Smooth muscle cell (in vitro differentiated cells): ENCODE measurements around the gene USP6NL. TPM values are rescaled to one million over a fixed set of nuclear protein-coding genes. Genes with fewer than 3 reads are reported as not detected.

Experiments used
- DNase-seq: peaks from one replicate; lab custom pipeline; 2025; ENCODE audit not compliant: unreplicated experiment; lab: John Stamatoyannopoulos, UW
- H2AFZ ChIP-seq: fragments of 200-600 bp; sonication (generic); 2 replicates; pipeline ENCODE4 v1.6.0; 2016; ENCODE audit warnings: antibody characterized with exemption, low read depth, mild to moderate bottlenecking
- H3F3A ChIP-seq: fragments of 200-600 bp; sonication (generic); 2 replicates; pipeline ENCODE4 v1.6.0; 2017; ENCODE audit warnings: antibody characterized with exemption, low read depth
- H3K27ac ChIP-seq: fragments of 200-600 bp; sonication (generic); 2 replicates; pipeline ENCODE4 v1.5.1; 2016; ENCODE audit warnings: low read depth, mild to moderate bottlenecking
- H3K27me3 ChIP-seq: fragments of 200-600 bp; sonication (generic); 2 replicates; pipeline ENCODE4 v1.6.1; 2016; ENCODE audit warnings: low read depth, mild to moderate bottlenecking
- H3K36me3 ChIP-seq: fragments of 200-600 bp; sonication (generic); 2 replicates; pipeline ENCODE4 v1.5.1; 2016; ENCODE audit warnings: low read depth
- H3K4me1 ChIP-seq: fragments of 200-600 bp; sonication (generic); 2 replicates; pipeline ENCODE4 v1.5.1; 2016; ENCODE audit warnings: low read depth
- H3K4me2 ChIP-seq: fragments of 200-600 bp; sonication (generic); 2 replicates; pipeline ENCODE4 v1.6.0; 2016; ENCODE audit warnings: mild to moderate bottlenecking
- H3K4me3 ChIP-seq: fragments of 200-600 bp; sonication (generic); 2 replicates; pipeline ENCODE4 v1.5.1; 2016; ENCODE audit warnings: mild to moderate bottlenecking
- H3K79me2 ChIP-seq: fragments of 200-600 bp; sonication (generic); 2 replicates; pipeline ENCODE4 v1.6.0; 2016; ENCODE audit warnings: low read depth, mild to moderate bottlenecking
- H3K9ac ChIP-seq: fragments of 200-600 bp; sonication (generic); 2 replicates; pipeline ENCODE4 v1.6.0; 2016; ENCODE audit warnings: low read depth
- H3K9me3 ChIP-seq: fragments of 200-600 bp; sonication (generic); replicated peaks from 2 replicates; pipeline ENCODE4 v1.5.1; 2016; ENCODE audit warnings: low read depth
- H4K20me1 ChIP-seq: fragments of 200-600 bp; sonication (generic); 2 replicates; pipeline ENCODE4 v1.6.0; 2016; ENCODE audit warnings: low read depth
- WGBS: methylation state at CpG from one replicate; pipeline ENCODE4 v1.1.7; 2016; ENCODE audit warnings: low lambda C conversion rate; 5-methylcytosine and 5-hydroxymethylcytosine counted together
- polyA plus RNA-seq: library from polyadenylated mRNA; unstranded; fragments of >200 nt; fragmentation: Nextera tagmentation; extraction: Ambion mirVana; gene quantifications from 2 replicates; pipeline ENCODE4 v1.2.1, GENCODE V29; 2016
- total RNA-seq: library from RNA; depleted of rRNA; stranded (reverse); fragments of >200 nt; gene quantifications from 2 replicates; pipeline ENCODE4 v1.2.3, GENCODE V29; 2014
- TF ChIP-seq, protein P1 (sequence below): fragments of 200-600 bp; sonication (generic); IDR thresholded peaks from 2 replicates; pipeline ENCODE4 v1.5.1; 2017; ENCODE audit warnings: borderline replicate concordance, mild to moderate bottlenecking, antibody characterized with exemption; ENCODE audit not compliant: insufficient read depth, poor library complexity, severe bottlenecking

USP6NL gene
- total and polyA plus RNA-seq, 2 experiments from 2014 or later = 12.0 to 32.8 TPM

DNA sequence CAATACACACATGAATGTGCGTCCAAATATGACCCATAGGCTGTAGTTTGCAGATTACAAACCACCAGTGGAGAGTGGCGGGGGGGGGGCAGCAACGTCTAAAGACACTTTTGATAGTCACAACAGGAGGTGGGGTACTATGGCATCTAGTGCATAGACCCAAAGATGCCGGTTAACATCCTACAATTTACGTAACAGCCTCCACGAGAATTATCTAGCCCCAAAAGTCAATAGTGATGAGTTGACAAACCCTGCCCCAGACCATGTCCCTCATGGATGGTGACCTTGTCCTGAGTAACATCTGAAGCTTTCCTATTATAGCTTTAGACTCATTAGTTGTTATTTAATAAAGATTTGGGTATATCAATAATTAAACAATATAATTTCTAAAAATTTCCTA is 31.6 kb downstream of the USP6NL start:
- Histone ChIP-seq H3K36me3 (no peaks in the 10 kb centered on the region), H3F3A (no peaks in the 10 kb centered on the region), H3K9ac (no peak overlapping the region), H3K27ac (no peak overlapping the region), H3K4me2 (no peak overlapping the region), H3K79me2 (peaks cover 94% of the 10 kb centered on the region), H2AFZ (no peak overlapping the region), H4K20me1 (peaks cover 74% of the 10 kb centered on the region), H3K4me1 (peaks cover under 1% of the 10 kb centered on the region), H3K27me3 (no peaks in the 10 kb centered on the region), H3K4me3 (no peak overlapping the region), H3K9me3 (no peaks in the 10 kb centered on the region)
- 87% methylated on average over 6 of the region's 6 CpGs for WGBS
- TF ChIP-seq, protein P1, sequence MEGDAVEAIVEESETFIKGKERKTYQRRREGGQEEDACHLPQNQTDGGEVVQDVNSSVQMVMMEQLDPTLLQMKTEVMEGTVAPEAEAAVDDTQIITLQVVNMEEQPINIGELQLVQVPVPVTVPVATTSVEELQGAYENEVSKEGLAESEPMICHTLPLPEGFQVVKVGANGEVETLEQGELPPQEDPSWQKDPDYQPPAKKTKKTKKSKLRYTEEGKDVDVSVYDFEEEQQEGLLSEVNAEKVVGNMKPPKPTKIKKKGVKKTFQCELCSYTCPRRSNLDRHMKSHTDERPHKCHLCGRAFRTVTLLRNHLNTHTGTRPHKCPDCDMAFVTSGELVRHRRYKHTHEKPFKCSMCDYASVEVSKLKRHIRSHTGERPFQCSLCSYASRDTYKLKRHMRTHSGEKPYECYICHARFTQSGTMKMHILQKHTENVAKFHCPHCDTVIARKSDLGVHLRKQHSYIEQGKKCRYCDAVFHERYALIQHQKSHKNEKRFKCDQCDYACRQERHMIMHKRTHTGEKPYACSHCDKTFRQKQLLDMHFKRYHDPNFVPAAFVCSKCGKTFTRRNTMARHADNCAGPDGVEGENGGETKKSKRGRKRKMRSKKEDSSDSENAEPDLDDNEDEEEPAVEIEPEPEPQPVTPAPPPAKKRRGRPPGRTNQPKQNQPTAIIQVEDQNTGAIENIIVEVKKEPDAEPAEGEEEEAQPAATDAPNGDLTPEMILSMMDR = no peak
- no peak for DNase-seq

DNA sequence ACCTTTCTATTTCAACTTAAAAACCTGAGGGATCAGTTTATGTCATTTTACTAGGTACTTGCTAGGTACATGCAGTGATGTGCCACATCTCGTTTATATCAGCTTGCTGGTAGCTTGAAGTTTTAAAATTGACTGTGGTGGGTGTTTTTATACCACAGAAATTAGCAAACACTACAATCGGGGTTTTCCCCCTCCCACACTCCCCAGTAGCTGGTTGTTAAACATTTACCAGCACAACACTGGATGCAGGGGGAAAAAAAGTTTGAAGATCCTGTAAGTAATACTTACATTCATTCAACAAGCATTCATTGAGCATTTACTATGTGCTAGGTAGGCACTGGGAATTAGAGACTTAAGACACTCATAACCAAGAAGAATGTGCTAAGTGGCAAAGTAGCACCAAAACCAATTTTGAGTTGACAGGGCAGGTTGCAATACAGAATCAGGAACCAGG is 32.6 kb downstream of the USP6NL start:
- no peak overlapping the region for H3K9ac ChIP-seq
- H3K27ac ChIP-seq = no peak overlapping the region
- H3K36me3 ChIP-seq = no peaks in the 10 kb centered on the region
- WGBS = 44% methylated on average over 2 of the region's 2 CpGs
- H3K4me3 ChIP-seq = no peak overlapping the region
- H3K4me1 ChIP-seq = peaks cover 11% of the 10 kb centered on the region
- H3K4me2 ChIP-seq = no peak overlapping the region
- TF ChIP-seq, protein P1 = no peak
- no peak overlapping the region for H2AFZ ChIP-seq
- peaks cover 92% of the 10 kb centered on the region for H3K79me2 ChIP-seq
- no peaks in the 10 kb centered on the region for H3F3A ChIP-seq
- no peaks in the 10 kb centered on the region for H3K9me3 ChIP-seq
- peaks cover 81% of the 10 kb centered on the region for H4K20me1 ChIP-seq
- H3K27me3 ChIP-seq = no peaks in the 10 kb centered on the region
- no peak for DNase-seq

DNA sequence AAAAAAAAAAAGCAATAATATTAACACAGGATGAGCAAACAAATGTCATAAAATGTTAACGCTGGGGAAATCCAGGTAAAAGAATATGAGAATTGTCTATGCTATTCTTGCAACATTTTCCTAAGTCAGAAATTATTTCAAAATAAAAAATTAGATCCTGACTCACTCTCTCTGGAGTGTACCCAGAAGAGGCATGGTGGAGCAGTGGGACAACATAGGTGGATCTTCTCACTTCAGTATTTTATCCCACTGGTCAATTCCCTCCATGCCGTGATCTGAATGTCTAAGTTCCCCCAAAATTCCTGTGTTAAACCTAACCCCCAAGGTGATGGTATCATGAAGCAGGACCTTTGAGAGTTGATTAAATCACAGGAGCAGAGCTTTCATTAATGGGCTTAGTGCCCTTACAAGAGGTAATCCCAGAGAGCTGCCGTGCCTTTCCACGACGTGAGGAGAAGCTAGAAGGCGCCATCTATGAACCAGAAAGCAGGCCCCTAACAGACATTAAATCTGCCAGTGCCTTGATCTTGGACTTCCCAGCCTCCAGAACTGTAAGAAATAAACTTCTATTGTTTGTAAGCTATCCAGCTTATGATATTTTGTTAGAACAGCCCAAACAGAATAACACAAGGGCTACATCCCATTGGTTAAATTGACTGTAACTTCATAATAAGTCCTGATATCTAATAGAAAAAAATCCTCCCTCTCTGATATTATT is 35.2 kb downstream of the USP6NL start:
- Histone ChIP-seq H3F3A (no peaks in the 10 kb centered on the region), H3K9me3 (no peaks in the 10 kb centered on the region), H4K20me1 (peaks cover 88% of the 10 kb centered on the region), H3K4me1 (peaks cover 22% of the 10 kb centered on the region), H3K27me3 (no peaks in the 10 kb centered on the region), H2AFZ (no peak overlapping the region), H3K4me3 (no peak overlapping the region), H3K4me2 (no peak overlapping the region), H3K79me2 (peaks cover 93% of the 10 kb centered on the region), H3K36me3 (no peaks in the 10 kb centered on the region), H3K27ac (no peak overlapping the region), H3K9ac (no peak overlapping the region)
- no peak for DNase-seq
- 90% methylated on average over 6 of the region's 6 CpGs for WGBS
- TF ChIP-seq, protein P1 = no peak

DNA sequence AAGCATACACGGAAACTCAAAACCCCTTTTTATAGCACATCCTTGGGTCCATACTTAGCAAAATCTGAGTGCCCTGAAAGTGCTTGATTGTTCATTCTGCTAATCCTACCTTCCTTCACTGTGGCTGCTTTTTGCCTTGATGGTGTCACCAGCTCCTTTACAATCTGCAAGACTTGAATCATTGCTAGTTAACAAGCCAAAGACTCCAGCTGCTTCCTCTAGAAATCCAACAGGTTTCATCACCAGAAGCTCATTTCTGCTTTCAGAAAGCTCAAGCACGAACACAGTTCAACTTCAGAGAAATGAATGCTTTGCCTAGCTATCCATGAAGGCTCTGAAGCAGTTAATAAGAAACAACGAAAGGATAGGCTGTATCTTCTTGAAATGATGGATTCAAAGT is 38.0 kb downstream of the USP6NL start:
- H3K79me2 ChIP-seq = peaks cover 90% of the 10 kb centered on the region
- no peaks in the 10 kb centered on the region for H3K27me3 ChIP-seq
- H3K9me3 ChIP-seq = no peaks in the 10 kb centered on the region
- H2AFZ ChIP-seq = no peak overlapping the region
- H3F3A ChIP-seq = no peaks in the 10 kb centered on the region
- H3K4me2 ChIP-seq = peak overlapping the region; percentile 69
- TF ChIP-seq, protein P1 = no peak
- 38% methylated on average over 3 of the region's 3 CpGs for WGBS
- H3K27ac ChIP-seq = peak overlapping the region; percentile 46
- peak overlapping the region; percentile 7 for H3K4me3 ChIP-seq
- H3K9ac ChIP-seq = no peak overlapping the region
- DNase-seq = no peak
- peaks cover 22% of the 10 kb centered on the region for H3K4me1 ChIP-seq
- no peaks in the 10 kb centered on the region for H3K36me3 ChIP-seq
- H4K20me1 ChIP-seq = peaks cover 94% of the 10 kb centered on the region
